HG03025 (cell line): ENCODE measurements around the gene PRKN.

Source experiments
- ATAC-seq: cut with Tn5 transposase; IDR thresholded peaks from one replicate; pipeline ENCODE4 v1.9.1; 2021; ENCODE audit warnings: mild to moderate bottlenecking, moderate library complexity; ENCODE audit not compliant: unreplicated experiment, low FRiP score

PRKN gene

GRCh38 chr6:161727083-161727833 is 1000.3 kb downstream of the PRKN start:
- ATAC-seq = no peak

DNA sequence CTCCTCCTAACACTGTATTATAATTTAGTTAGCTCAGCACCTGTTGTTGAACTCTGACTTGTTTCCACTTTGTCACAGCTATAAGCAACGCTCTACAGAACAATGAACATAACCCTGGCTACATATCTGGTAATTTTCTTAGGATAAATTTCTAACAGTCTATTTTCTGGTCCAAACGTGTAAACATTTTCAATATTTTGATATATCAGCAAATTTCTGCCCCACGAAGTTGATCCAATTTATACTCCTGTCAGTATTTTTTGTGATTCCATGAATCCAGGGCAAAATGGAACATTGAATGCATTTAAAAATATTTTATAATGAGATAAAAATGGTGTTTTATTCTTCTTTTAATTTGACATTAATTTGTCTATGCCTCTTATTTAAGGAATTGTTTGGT is 1005.2 kb downstream of the PRKN start:
- no peak for ATAC-seq

DNA sequence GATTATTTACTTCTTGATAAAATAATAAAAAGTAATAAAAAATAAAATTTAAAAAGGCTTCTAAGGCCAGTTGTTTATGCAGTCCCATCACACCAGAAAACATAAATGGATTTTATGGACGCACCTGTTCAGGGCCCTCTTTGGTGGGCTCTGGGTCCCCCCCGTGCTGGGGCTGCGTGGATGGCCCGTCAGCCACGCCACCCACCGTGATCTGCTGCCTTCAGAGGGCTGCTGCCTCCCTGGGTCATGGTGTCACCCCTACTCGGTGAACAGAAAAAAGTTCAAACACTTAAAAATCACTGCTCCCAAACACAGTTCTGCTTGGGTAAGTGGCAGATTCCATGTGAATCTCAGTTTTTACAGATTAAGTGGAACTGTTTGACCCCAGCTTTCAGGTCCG is 1006.1 kb downstream of the PRKN start:
- ATAC-seq = no peak

GRCh38 chr6:161716176-161716575 is 1011.4 kb downstream of the PRKN start:
- no peak for ATAC-seq

- ATAC-seq = no peak
Measured at GRCh38 chr6:161711938-161712337, 1015.6 kb downstream of the PRKN start.

- no peak for ATAC-seq
Measured at GRCh38 chr6:161711515-161711914, 1016.1 kb downstream of the PRKN start.

- no peak for ATAC-seq
Measured at GRCh38 chr6:161710698-161711097, 1016.9 kb downstream of the PRKN start.

- no peak for ATAC-seq
Measured at GRCh38 chr6:161701056-161701455, 1026.5 kb downstream of the PRKN start.

- no peak for ATAC-seq
Measured at GRCh38 chr6:161696801-161697200, 1030.8 kb downstream of the PRKN start.

DNA sequence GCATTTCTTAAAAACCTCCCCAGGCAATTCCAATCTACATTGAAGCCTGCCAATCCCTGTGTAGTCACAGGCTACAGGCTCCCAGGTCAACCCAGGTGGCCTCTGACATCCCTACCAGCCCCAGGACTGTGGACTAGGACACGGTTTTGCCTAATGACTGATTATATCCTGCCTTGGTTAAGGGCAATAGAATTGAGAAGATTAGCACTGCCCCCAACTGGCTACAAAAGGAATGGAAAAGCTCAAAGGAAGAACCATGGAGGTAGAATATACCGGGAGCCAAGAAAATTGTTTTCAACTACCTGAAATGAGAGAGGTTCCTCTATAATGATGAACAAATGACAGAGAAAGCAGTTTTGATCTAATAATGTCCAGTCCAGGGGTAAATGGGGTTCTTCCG is 1032.6 kb downstream of the PRKN start:
- no peak for ATAC-seq

GRCh38 chr6:161686655-161687054 is 1040.9 kb downstream of the PRKN start:
- ATAC-seq = no peak

GRCh38 chr6:161684731-161685475 is 1042.7 kb downstream of the PRKN start:
- no peak for ATAC-seq

GRCh38 chr6:161683400-161683799 is 1044.2 kb downstream of the PRKN start:
- no peak for ATAC-seq

DNA sequence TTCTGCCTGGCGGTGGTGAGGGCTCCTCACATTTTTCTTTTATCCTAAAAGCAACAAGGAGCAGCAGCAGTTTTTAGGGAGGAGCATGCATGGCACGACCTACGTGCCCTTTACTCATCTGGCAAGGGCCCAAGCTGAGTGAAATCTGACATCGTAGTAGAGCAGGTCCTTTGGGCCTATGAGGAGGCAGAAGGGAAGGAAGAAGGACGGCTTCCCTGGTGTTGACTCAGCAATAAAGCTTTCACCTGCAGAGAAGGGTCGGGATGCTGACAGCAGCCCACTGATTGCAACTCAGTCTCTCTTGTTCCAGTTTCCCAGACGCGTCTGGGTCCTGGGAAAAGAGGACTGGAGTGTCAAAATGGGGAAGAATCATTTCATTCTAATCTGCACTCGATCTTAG is 1044.6 kb downstream of the PRKN start:
- no peak for ATAC-seq

DNA sequence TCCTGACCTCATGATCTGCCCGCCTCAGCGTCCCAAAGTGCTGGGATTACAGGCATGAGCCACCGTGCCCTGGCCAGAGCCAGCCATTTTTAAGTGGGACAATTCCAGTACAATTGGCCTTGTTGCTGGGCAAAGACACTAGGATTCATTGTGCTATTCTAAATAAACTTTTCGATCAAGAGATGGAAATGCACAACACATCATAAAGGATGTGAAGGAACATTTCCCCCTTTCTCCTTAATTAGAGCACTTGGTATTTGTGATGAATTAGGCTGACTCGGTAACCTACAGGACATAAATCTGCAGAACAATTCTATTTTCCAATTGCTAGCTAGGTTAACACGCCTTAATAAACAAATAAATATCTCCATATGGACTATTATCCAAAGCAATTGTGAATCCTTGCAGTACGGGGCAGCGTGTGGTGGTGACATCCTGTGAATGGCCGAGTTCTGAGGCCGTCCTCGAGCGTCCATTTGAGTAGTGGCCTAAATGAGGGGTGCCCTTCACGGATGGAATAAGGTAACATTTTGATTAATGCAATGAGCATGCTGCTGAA is 1047.5 kb downstream of the PRKN start:
- no peak for ATAC-seq

GRCh38 chr6:161677188-161677587 is 1050.4 kb downstream of the PRKN start:
- ATAC-seq = no peak

DNA sequence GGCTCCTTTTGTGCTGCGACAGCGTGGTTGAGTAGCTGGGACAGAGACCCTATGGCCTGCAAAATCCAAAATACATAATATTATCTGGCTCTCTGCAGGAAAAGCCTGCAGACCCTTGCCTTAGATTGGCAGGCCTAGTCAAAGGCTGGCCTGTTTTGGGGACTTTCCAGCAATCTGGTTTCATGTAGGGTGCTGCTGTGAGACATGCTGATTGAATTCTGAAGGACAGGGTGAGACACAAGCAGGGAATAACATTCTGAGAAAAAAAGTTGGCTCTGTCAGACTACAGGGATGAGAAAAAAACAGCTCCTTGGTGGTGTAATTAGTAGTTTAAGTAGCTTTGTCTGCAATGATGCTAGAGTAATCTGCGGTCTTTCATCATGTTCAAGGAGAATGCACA is 1051.0 kb downstream of the PRKN start:
- ATAC-seq = no peak

- ATAC-seq = no peak
Measured at GRCh38 chr6:161674930-161675682, 1052.5 kb downstream of the PRKN start.

- ATAC-seq = no peak
Measured at GRCh38 chr6:161673026-161673425, 1054.5 kb downstream of the PRKN start.

GRCh38 chr6:161671117-161671516 is 1056.4 kb downstream of the PRKN start:
- ATAC-seq = no peak

- no peak for ATAC-seq
Measured at GRCh38 chr6:161668665-161669064, 1058.9 kb downstream of the PRKN start.
